ENCODE results near the gene GNPTG. TPM values are rescaled to one million over a fixed set of nuclear protein-coding genes. Genes with fewer than 3 reads are reported as not detected.

Gene GNPTG
- total RNA-seq, 1 experiment from 2014 or later, result 37.3 TPM

DNA sequence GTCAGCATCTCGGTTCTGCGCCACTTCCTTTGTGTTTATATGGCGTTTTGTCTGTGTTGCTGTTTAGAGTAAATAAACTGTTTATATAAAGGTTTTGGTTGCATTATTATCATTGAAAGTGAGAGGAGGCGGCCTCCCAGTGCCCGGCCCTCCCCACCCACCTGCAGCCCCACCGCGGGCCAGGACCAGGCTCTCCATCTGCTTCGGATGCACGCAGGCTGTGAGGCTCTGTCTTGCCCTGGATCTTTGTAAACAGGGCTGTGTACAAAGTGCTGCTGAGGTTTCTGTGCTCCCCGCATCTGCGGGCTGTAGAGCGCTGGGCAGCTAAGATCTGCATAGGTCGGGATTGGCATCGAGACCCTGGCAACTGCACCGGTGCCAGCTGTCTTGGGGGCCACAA, 26.5 kb upstream of the GNPTG start:
- Mint-ChIP-seq H3K9me3 (ENCODE audit: unreplicated experiment) (no peaks in the 10 kb centered on the region), H3K27ac (ENCODE audit: unreplicated experiment) (no peak overlapping the region), H3K4me1 (ENCODE audit: low read depth, unreplicated experiment) (no peaks in the 10 kb centered on the region), H3K4me3 (ENCODE audit: unreplicated experiment) (no peak overlapping the region), H3K27me3 (ENCODE audit: insufficient read depth, unreplicated experiment) (no peaks in the 10 kb centered on the region), H3K36me3 (ENCODE audit: insufficient read depth, unreplicated experiment) (peaks cover 22% of the 10 kb centered on the region)
- ChIA-PET POLR2A (no interaction called here), CTCF (interaction anchor here (0.6 kb wide), 1 partner anchor 295 kb away, joined by 3 read pairs; no protein-coding TSS in a partner anchor)
- Histone ChIP-seq H3K4me1 (no peaks in the 10 kb centered on the region), H3K9me3 (no peaks in the 10 kb centered on the region), H3K36me3 (ENCODE audit: control insufficient read depth, insufficient read depth, low read length) (peaks cover 2% of the 10 kb centered on the region), H3K27me3 (replicated peaks; ENCODE audit: control insufficient read depth, insufficient read depth, low read length) (no peaks in the 10 kb centered on the region), H3K4me3 (ENCODE audit: low read depth, low read length) (no peak overlapping the region)
- TF ChIP-seq, protein P1, sequence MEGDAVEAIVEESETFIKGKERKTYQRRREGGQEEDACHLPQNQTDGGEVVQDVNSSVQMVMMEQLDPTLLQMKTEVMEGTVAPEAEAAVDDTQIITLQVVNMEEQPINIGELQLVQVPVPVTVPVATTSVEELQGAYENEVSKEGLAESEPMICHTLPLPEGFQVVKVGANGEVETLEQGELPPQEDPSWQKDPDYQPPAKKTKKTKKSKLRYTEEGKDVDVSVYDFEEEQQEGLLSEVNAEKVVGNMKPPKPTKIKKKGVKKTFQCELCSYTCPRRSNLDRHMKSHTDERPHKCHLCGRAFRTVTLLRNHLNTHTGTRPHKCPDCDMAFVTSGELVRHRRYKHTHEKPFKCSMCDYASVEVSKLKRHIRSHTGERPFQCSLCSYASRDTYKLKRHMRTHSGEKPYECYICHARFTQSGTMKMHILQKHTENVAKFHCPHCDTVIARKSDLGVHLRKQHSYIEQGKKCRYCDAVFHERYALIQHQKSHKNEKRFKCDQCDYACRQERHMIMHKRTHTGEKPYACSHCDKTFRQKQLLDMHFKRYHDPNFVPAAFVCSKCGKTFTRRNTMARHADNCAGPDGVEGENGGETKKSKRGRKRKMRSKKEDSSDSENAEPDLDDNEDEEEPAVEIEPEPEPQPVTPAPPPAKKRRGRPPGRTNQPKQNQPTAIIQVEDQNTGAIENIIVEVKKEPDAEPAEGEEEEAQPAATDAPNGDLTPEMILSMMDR (IDR thresholded peaks at IDR 0.05; ENCODE audit: insufficient read depth in 1 of 2, low read depth in 1 of 2, low read length in 1 of 2, severe bottlenecking in 1 of 2, unreplicated experiment in 1 of 2), result no peak
- intact Hi-C loops (cut with micrococcal nuclease; ENCODE audit: unreplicated experiment), result no loop called here
- DNase-seq, result no peak
- no TSS peak for BruUV-seq (replicated peaks)

DNA sequence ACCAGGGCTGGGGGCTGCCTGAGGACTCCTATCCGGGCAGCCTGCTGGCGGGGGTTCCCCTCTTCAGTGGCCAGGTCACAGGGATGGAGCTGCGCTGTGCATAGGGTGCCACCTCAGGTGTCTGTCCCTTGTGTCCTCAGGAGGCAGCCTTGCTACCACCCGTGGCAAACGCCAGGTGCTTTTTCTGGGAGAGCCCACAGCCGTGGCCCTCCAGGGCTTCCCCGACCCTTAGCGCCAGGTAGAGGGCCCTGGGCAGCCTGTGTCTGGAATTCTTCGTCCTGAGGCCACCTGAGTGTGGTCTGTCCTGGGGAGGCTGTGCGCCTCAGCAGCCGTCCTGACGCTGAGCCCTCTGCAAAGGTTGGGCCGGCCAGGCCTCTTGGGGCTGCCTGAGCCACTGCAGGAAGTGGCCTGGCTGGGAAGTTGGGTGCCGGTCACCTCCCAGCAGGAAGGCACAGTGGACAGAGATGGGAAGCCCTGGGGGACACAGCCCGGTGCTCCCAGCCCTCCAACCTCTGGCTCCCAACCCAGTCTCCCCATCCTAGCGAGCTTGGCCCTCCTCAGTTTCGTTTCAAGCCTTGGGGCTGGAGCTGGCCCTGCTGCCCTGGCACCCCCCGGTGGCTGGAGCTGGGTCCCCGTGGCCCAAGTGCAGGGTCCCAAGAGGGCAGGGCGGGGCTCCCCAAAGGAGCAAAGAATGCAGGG, 25.9 kb upstream of the GNPTG start:
- H3K36me3 Mint-ChIP-seq (ENCODE audit: insufficient read depth, unreplicated experiment), result peaks cover 18% of the 10 kb centered on the region
- intact Hi-C loops (cut with micrococcal nuclease; ENCODE audit: unreplicated experiment), result no loop called here

DNA sequence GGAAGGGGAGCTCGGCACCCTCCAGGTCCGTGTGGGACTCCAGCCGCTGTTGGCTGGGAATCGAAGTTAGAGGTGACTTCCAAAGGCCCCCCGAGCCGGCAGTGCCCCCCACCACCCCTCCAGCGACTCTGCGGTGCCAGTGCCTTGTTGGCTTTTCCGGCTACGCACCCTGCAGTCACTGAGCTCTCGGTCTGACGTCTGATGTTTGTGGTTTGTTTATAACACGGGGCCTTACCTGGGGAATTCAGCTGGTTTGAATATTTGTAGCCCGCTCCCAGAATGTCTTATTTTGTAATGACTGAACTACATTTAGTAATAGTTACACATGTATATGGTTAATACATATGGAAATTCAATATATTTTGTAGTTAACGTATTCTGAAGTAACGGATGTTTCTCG, 25.3 kb upstream of the GNPTG start:
- CTCF ChIA-PET, result no interaction called here
- no peaks in the 10 kb centered on the region for H3K27me3 Mint-ChIP-seq (ENCODE audit: insufficient read depth, unreplicated experiment)
- POLR2A ChIA-PET, result no interaction called here

More for the DNA sequence above, 25.9 kb upstream of the GNPTG start:
- Histone ChIP-seq H3K4me3 (ENCODE audit: low read depth, low read length) (no peak overlapping the region), H3K4me1 (no peaks in the 10 kb centered on the region), H3K9me3 (no peaks in the 10 kb centered on the region), H3K27me3 (replicated peaks; ENCODE audit: control insufficient read depth, insufficient read depth, low read length) (no peaks in the 10 kb centered on the region), H3K36me3 (ENCODE audit: control insufficient read depth, insufficient read depth, low read length) (peaks cover 2% of the 10 kb centered on the region)
- ChIA-PET POLR2A (no interaction called here), CTCF (no interaction called here)
- Mint-ChIP-seq H3K4me1 (ENCODE audit: low read depth, unreplicated experiment) (no peaks in the 10 kb centered on the region), H3K27ac (ENCODE audit: unreplicated experiment) (no peak overlapping the region), H3K27me3 (ENCODE audit: insufficient read depth, unreplicated experiment) (no peaks in the 10 kb centered on the region), H3K9me3 (ENCODE audit: unreplicated experiment) (no peaks in the 10 kb centered on the region), H3K4me3 (ENCODE audit: unreplicated experiment) (no peak overlapping the region)
- TF ChIP-seq, protein P1 (IDR thresholded peaks at IDR 0.05; ENCODE audit: insufficient read depth in 1 of 2, low read depth in 1 of 2, low read length in 1 of 2, severe bottlenecking in 1 of 2, unreplicated experiment in 1 of 2), result no peak
- no TSS peak for BruUV-seq (replicated peaks)
- no peak for DNase-seq

More for the DNA sequence above, 25.3 kb upstream of the GNPTG start:
- intact Hi-C loops (cut with micrococcal nuclease; ENCODE audit: unreplicated experiment), result no loop called here
- no TSS peak for BruUV-seq (replicated peaks)
- no peak for DNase-seq
- H3K4me1 ChIP-seq, result no peaks in the 10 kb centered on the region
- Mint-ChIP-seq H3K4me3 (ENCODE audit: unreplicated experiment) (no peak overlapping the region), H3K4me1 (ENCODE audit: low read depth, unreplicated experiment) (no peaks in the 10 kb centered on the region), H3K36me3 (ENCODE audit: insufficient read depth, unreplicated experiment) (peaks cover 18% of the 10 kb centered on the region), H3K9me3 (ENCODE audit: unreplicated experiment) (no peaks in the 10 kb centered on the region), H3K27ac (ENCODE audit: unreplicated experiment) (no peak overlapping the region)
- no peaks in the 10 kb centered on the region for H3K27me3 ChIP-seq (replicated peaks; ENCODE audit: control insufficient read depth, insufficient read depth, low read length)
- H3K9me3 ChIP-seq, result no peaks in the 10 kb centered on the region
- no peak overlapping the region for H3K4me3 ChIP-seq (ENCODE audit: low read depth, low read length)
- peaks cover 2% of the 10 kb centered on the region; the same call in 1 of the 2 replicates for H3K36me3 ChIP-seq (ENCODE audit: control insufficient read depth, insufficient read depth, low read length)
- TF ChIP-seq, protein P1 (IDR thresholded peaks at IDR 0.05; ENCODE audit: insufficient read depth in 1 of 2, low read depth in 1 of 2, low read length in 1 of 2, severe bottlenecking in 1 of 2, unreplicated experiment in 1 of 2), result no peak
